ENCODE data around the gene CLDN6.

The CLDN6 gene

GRCh38 chr16:2973093-2973492, 44.9 kb downstream of the CLDN6 start:
- no peak for DNase-seq (ENCODE audit: low read depth in 1 of 2, low spot score in 1 of 2)

- no peak for DNase-seq (ENCODE audit: low read depth in 1 of 2, low spot score in 1 of 2)
Observed at GRCh38 chr16:2971985-2972784, 45.8 kb downstream of the CLDN6 start.

- DNase-seq (ENCODE audit: low read depth in 1 of 2, low spot score in 1 of 2) = no peak
Observed at GRCh38 chr16:2971134-2971984, 46.6 kb downstream of the CLDN6 start.

- DNase-seq (ENCODE audit: low read depth in 1 of 2, low spot score in 1 of 2) = no peak
Observed at GRCh38 chr16:2970563-2970962, 47.4 kb downstream of the CLDN6 start.

GRCh38 chr16:2969545-2970521, 48.1 kb downstream of the CLDN6 start:
- DNase-seq (ENCODE audit: low read depth in 1 of 2, low spot score in 1 of 2) = peak; percentile 32 to 62

- DNase-seq (ENCODE audit: low read depth in 1 of 2, low spot score in 1 of 2) = peak; percentile 60 to 72
Observed at GRCh38 chr16:2968738-2969544, 49.0 kb downstream of the CLDN6 start, which contains the start of gene PAQR4. Gene PAQR4, plus strand, starts transcription at chr16:2969348. Its CDS starts 327 bp downstream, at chr16:2969675.

- no peak for DNase-seq (ENCODE audit: low read depth in 1 of 2, low spot score in 1 of 2)
Observed at GRCh38 chr16:2968368-2968737, 49.6 kb downstream of the CLDN6 start.

GRCh38 chr16:2967721-2968161, 50.2 kb downstream of the CLDN6 start:
- no peak for DNase-seq (ENCODE audit: low read depth in 1 of 2, low spot score in 1 of 2)

GRCh38 chr16:2967211-2967631, 50.8 kb downstream of the CLDN6 start:
- DNase-seq (ENCODE audit: low read depth in 1 of 2, low spot score in 1 of 2) = no peak

GRCh38 chr16:2966808-2967191, 51.2 kb downstream of the CLDN6 start:
- no peak for DNase-seq (ENCODE audit: low read depth in 1 of 2, low spot score in 1 of 2)

GRCh38 chr16:2966043-2966807, 51.8 kb downstream of the CLDN6 start:
- DNase-seq (ENCODE audit: low read depth in 1 of 2, low spot score in 1 of 2) = no peak

All from stimulated activated CD4-positive, alpha-beta T cell treated with anti-CD3 and anti-CD28 coated beads, Interleukin-15, amount 100 ng/mL, for 1 hour (primary cell).